ENCODE results near the gene CADPS2. TPM values are rescaled to one million over a fixed set of nuclear protein-coding genes. Genes with fewer than 3 reads are reported as not detected.

The CADPS2 gene
- total RNA-seq, 2 donors from 2014 or later: not detected

DNA sequence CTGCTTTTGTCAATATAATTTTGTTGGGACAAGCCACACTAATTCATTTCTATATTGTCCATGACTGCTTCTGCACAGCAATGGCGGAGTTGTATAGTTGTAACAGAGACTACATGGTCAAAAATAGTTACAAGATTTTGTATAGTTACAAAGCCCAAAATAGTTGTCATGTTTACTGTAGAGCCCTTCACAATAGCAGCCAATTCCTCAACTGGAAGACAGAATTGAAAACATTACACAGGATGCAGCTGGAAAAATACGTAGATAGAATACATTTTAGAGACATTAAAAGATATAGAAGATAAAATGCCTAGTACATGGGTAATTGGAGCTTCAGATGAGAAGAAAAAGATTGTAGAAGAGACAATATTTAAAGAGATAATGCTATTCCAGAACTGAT lies 425.3 kb downstream of the CADPS2 start:
- no peak for DNase-seq (ENCODE audit: low spot score in 2 of 2)
- Mint-ChIP-seq H3K27ac (no peak overlapping the region), H3K36me3 (no peaks in the 10 kb centered on the region), H3K9me3 (no peaks in the 10 kb centered on the region)
- ATAC-seq: no peak

DNA sequence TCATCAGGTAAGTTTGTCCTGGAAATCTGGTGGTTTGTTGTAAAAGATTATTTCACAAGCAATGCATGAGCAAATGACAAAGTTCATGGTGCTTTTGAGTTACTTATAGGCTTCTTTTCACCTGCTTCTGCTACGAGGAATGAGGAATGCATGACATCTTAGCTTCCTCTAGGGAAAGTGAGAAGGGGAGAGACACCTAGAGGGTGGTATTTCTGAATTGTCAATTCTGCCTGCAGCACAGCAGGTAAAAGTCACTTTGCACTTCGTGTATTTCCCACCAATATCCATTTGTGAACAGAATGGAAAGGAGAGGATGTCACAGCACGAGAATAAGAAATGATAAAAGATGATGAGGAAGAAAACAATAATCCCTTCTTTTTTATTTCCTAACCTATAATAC lies 428.3 kb downstream of the CADPS2 start:
- Mint-ChIP-seq H3K27ac (no peak overlapping the region), H3K9me3 (peaks cover 3 to 5% of the 10 kb centered on the region in 2 donors), H3K36me3 (no peaks in the 10 kb centered on the region)
- no peak for ATAC-seq
- DNase-seq (ENCODE audit: low spot score in 2 of 2): no peak

- no peaks in the 10 kb centered on the region for H3K36me3 Mint-ChIP-seq
- DNase-seq (ENCODE audit: low spot score in 2 of 2) (no peak), ATAC-seq (no peak)
- H3K27ac Mint-ChIP-seq: no peak overlapping the region
- H3K9me3 Mint-ChIP-seq: peaks cover 3 to 5% of the 10 kb centered on the region in 2 donors
Measured at GRCh38 chr7:122457325-122457724, 428.9 kb downstream of the CADPS2 start.

DNA sequence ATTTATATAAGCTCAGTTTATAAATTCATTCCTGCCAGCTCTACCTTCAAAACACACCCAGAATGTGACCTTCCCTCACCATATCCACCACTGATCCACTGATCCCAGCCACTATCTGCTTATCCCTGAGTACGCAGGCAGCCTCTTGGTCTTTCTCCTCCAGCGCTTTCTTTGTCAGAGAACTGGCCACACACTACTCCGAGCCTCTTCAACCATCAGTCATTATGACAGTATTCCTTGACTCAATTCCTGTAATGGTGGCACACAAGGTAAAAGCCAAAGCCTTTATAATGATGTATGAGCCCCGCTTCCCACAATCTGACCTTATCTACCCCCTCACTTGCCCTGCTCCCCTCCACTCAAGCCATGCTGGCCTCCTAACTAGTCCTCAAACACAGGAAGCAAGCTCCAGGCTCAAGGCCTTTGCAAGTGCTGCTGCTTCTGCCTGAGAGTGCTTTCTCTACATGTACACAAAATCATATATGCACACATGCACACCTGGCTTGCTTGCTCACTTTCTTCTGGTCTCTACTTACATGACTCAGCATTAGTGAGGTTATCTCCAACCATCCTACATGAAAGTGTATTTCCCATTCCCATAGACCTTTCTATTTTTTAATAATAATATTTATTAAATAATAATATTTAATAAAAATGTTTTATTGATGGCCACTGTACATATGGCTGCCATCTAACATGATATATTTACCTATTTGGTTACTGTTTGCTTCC lies 431.3 kb downstream of the CADPS2 start:
- peaks cover 3 to 5% of the 10 kb centered on the region in 2 donors for H3K9me3 Mint-ChIP-seq
- no peak overlapping the region for H3K27ac Mint-ChIP-seq
- ATAC-seq (no peak), DNase-seq (ENCODE audit: low spot score in 2 of 2) (no peak)
- H3K36me3 Mint-ChIP-seq: no peaks in the 10 kb centered on the region

DNA sequence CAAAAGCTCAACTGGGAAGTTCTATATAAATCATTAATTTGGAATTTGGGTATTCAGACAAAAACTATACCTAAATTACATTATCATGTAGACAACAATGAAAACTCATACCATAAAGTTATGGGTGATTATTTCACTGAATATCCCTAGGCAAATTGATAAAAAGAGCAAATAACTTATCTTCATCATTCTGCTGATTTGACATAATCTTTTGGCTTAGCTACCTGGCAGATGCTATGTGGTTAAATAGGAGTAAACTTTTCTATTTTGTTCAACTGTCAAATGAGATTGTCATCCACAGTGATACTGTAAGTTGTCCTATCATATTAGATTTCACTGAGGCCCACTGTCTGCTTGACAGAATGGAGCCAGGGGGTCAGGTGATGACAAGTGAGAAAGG lies 432.8 kb downstream of the CADPS2 start:
- Mint-ChIP-seq H3K27ac (no peak overlapping the region), H3K9me3 (peaks cover 3 to 5% of the 10 kb centered on the region in 2 donors), H3K36me3 (no peaks in the 10 kb centered on the region)
- DNase-seq (ENCODE audit: low spot score in 2 of 2) (no peak), ATAC-seq (no peak)

GRCh38 chr7:122448893-122449589 lies 437.2 kb downstream of the CADPS2 start:
- H3K36me3 Mint-ChIP-seq: no peaks in the 10 kb centered on the region
- DNase-seq (ENCODE audit: low spot score in 2 of 2): no peak
- peaks cover 0 to 16% of the 10 kb centered on the region in 2 donors for H3K9me3 Mint-ChIP-seq
- no peak for ATAC-seq
- no peak overlapping the region for H3K27ac Mint-ChIP-seq

DNA sequence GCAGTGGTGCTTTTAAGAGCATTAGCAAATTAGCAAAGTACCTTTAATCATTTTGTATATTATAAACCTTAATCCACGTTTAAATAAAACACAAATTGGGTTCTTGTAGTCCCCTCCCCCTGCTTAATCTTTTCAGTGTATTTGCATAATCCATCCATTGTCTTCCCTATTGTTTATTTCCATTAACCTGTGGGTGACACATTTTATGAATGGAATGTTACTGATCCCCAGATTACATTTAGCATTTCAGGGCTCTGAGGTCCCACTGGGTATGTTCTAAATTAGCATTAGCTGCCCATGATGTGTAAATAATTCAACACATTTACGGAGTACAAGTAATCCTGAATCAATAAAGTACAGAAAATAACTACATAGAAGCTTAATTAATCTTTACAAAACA lies 443.3 kb downstream of the CADPS2 start:
- no peak for ATAC-seq
- Mint-ChIP-seq H3K36me3 (no peaks in the 10 kb centered on the region), H3K9me3 (peaks cover 0 to 19% of the 10 kb centered on the region in 2 donors), H3K27ac (no peak overlapping the region)
- no peak for DNase-seq (ENCODE audit: low spot score in 2 of 2)

GRCh38 chr7:122438492-122438891 lies 447.8 kb downstream of the CADPS2 start:
- H3K27ac Mint-ChIP-seq: no peak overlapping the region
- peaks cover 6 to 8% of the 10 kb centered on the region in 2 donors for H3K9me3 Mint-ChIP-seq
- DNase-seq (ENCODE audit: low spot score in 2 of 2) (no peak), ATAC-seq (no peak)
- no peaks in the 10 kb centered on the region for H3K36me3 Mint-ChIP-seq

DNA sequence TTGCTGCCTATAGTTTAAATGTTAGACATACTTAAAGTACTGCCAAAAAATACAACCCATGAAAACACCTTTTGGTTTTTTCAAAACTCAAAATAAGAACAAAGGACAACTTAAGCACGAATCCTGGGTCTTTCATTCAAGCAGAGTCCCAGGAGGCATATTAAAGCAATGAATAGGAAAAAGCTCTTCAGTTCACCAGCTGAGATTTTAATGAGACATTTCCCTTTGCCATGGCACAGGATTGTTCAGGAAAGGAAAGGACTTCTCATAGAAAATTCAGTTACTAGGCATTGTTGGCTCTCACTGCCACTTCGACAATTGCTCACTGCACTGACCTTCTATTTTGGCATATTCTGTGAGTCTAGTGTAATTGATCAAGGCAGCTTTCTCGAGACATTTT lies 448.3 kb downstream of the CADPS2 start:
- H3K27ac Mint-ChIP-seq: no peak overlapping the region
- no peaks in the 10 kb centered on the region for H3K36me3 Mint-ChIP-seq
- ATAC-seq: no peak

GRCh38 chr7:122433765-122434164 lies 452.5 kb downstream of the CADPS2 start:
- Mint-ChIP-seq H3K36me3 (no peaks in the 10 kb centered on the region), H3K9me3 (peaks cover 0 to 6% of the 10 kb centered on the region in 2 donors), H3K27ac (no peak overlapping the region)
- ATAC-seq: no peak
- no peak for DNase-seq (ENCODE audit: low spot score in 2 of 2)

More for the DNA sequence above, 448.3 kb downstream of the CADPS2 start:
- DNase-seq (ENCODE audit: low spot score in 2 of 2): no peak
- H3K9me3 Mint-ChIP-seq: peaks cover 6 to 8% of the 10 kb centered on the region in 2 donors

GRCh38 chr7:122430710-122431109 lies 455.6 kb downstream of the CADPS2 start:
- H3K9me3 Mint-ChIP-seq: peaks cover 0 to 3% of the 10 kb centered on the region in 2 donors
- no peak for DNase-seq (ENCODE audit: low spot score in 2 of 2)

DNA sequence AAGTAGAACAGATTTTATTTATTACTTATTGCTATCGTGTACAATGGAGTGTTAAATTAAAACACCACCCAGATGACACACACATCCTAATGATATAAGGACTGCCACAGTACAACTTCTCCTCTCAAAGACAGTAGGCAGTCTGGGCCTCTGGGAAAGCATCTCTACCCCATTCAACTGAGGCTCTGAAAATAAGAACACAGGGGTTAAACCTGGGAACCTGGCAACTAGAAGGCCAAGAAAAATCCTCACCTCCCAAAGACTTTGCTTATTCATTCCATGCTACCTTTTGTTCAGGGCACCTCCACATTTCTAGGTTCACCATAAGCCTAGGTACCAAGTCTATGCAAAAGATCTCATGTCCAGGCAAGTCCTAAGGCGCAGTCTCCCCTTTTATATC lies 456.3 kb downstream of the CADPS2 start:
- ATAC-seq (no peak), DNase-seq (ENCODE audit: low spot score in 2 of 2) (no peak)
- peaks cover 0 to 3% of the 10 kb centered on the region in 2 donors for H3K9me3 Mint-ChIP-seq
- H3K36me3 Mint-ChIP-seq: no peaks in the 10 kb centered on the region
- H3K27ac Mint-ChIP-seq: no peak overlapping the region

More at GRCh38 chr7:122430710-122431109, 455.6 kb downstream of the CADPS2 start:
- Mint-ChIP-seq H3K27ac (no peak overlapping the region), H3K36me3 (no peaks in the 10 kb centered on the region)
- no peak for ATAC-seq

GRCh38 chr7:122425731-122426130 lies 460.5 kb downstream of the CADPS2 start:
- no peaks in the 10 kb centered on the region for H3K36me3 Mint-ChIP-seq
- H3K9me3 Mint-ChIP-seq: no peaks in the 10 kb centered on the region
- no peak overlapping the region for H3K27ac Mint-ChIP-seq
- ATAC-seq (no peak), DNase-seq (ENCODE audit: low spot score in 2 of 2) (no peak)

GRCh38 chr7:122423591-122423990 lies 462.7 kb downstream of the CADPS2 start:
- H3K27ac Mint-ChIP-seq: no peak overlapping the region
- ATAC-seq: no peak
- H3K36me3 Mint-ChIP-seq: no peaks in the 10 kb centered on the region

GRCh38 chr7:122416336-122416735 lies 469.9 kb downstream of the CADPS2 start:
- no peak for ATAC-seq
- no peak for DNase-seq (ENCODE audit: low spot score in 2 of 2)
- Mint-ChIP-seq H3K27ac (no peak overlapping the region), H3K36me3 (no peaks in the 10 kb centered on the region), H3K9me3 (peaks cover 4 to 8% of the 10 kb centered on the region in 2 donors)

More at GRCh38 chr7:122423591-122423990, 462.7 kb downstream of the CADPS2 start:
- H3K9me3 Mint-ChIP-seq: no peaks in the 10 kb centered on the region
- no peak for DNase-seq (ENCODE audit: low spot score in 2 of 2)

DNA sequence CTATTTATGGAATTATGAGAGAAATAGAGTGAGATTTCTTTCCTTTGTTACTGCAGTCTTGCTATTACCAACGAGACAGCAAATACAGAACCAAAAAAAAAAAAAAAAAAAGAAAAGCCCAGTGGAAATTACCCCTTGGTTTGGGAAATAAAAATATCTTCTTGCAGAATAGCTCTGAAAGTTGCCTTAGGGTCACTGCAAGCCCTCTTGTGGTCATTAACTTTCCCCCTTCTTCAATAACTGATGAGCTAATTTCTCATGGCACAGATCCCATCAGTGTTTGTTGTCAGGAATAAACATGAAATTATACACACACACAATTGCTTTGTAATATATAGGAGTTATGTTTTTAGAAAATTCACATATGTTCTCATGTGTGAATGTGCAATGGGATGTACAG lies 470.8 kb downstream of the CADPS2 start:
- no peak for DNase-seq (ENCODE audit: low spot score in 2 of 2)
- H3K27ac Mint-ChIP-seq: no peak overlapping the region
- no peaks in the 10 kb centered on the region for H3K36me3 Mint-ChIP-seq
- no peak for ATAC-seq
- peaks cover 4 to 8% of the 10 kb centered on the region in 2 donors for H3K9me3 Mint-ChIP-seq

DNA sequence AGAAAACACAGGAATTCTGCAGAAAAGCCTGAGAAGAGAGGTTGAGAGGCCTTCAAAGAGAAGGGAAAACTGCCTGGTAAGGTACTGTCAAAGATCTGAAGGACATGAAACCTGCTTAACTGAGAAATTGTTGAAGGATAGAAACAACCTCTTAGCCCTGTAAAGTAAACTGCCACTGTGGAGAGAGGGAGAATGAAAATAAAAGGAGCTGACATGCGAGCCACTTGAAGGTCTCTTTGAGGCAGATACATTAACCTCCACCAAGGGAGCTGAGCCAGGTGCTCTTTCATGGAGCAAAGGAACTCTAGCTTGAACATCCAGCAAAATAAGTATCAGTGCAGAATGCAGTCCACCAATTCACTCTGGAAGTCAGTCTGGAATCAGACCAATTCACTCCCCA lies 472.9 kb downstream of the CADPS2 start:
- ATAC-seq: no peak
- H3K36me3 Mint-ChIP-seq: no peaks in the 10 kb centered on the region
- peaks cover 4 to 8% of the 10 kb centered on the region in 2 donors for H3K9me3 Mint-ChIP-seq
- no peak for DNase-seq (ENCODE audit: low spot score in 2 of 2)
- no peak overlapping the region for H3K27ac Mint-ChIP-seq

- DNase-seq (ENCODE audit: low spot score in 2 of 2): no peak
- Mint-ChIP-seq H3K27ac (no peak overlapping the region), H3K9me3 (peaks cover 4 to 8% of the 10 kb centered on the region in 2 donors)
Measured at GRCh38 chr7:122412883-122413282, 473.4 kb downstream of the CADPS2 start.

More at GRCh38 chr7:122412883-122413282, 473.4 kb downstream of the CADPS2 start:
- ATAC-seq: no peak
- no peaks in the 10 kb centered on the region for H3K36me3 Mint-ChIP-seq
